Prostate gland (tissue), 2 donors: ENCODE data around the gene NBEAL1.

Source experiments
- CTCF ChIP-seq, 4 experiments: fragments of 200-600 bp in 2 of 4; fragments of 450-650 bp in 2 of 4; sonication (generic) in 2 of 4; IDR thresholded peaks; 1 replicate in 3 of 4; 2 replicates in 1 of 4; pipeline ENCODE4 v1.5.1; 2016 to 2019; ENCODE audit warnings: antibody characterized with exemption in 4 of 4, mild to moderate bottlenecking in 2 of 4, moderate library complexity in 2 of 4
- POLR2AphosphoS5 ChIP-seq: sonication (generic); formaldehyde crosslinking; IDR thresholded peaks from one replicate; pipeline ENCODE4 v1.6.1; 2017; ENCODE audit warnings: antibody characterized with exemption

- TF ChIP-seq CTCF (IDR thresholded peaks at IDR 0.05) (no peak), POLR2AphosphoS5 (no peak)
These were observed 91.3 kb downstream of the NBEAL1 start for GRCh38 chr2:203105996-203106395.
